ENCODE data around the gene NDUFB10. TPM values are rescaled to one million over a fixed set of nuclear protein-coding genes. Genes with fewer than 3 reads are reported as not detected.

The NDUFB10 gene
- total RNA-seq, 2 donors from 2014 or later = 219 to 272 TPM

GRCh38 chr16:1963806-1964505 is 4.6 kb downstream of the NDUFB10 start:
- Histone ChIP-seq H3K4me3 (peak overlapping the region; percentile 92), H3K9me3 (no peaks in the 10 kb centered on the region), H3K27ac (peak overlapping the region; percentile 89), H3K4me1 (peaks cover 6% of the 10 kb centered on the region), H3K36me3 (no peaks in the 10 kb centered on the region), H3K9ac (ENCODE audit: low read depth in 2 of 2, low read length in 2 of 2) (peak overlapping the region; percentile 59 to 77), H3K27me3 (no peaks in the 10 kb centered on the region)
- TF ChIP-seq CTCF (IDR thresholded peaks at IDR 0.05) = no peak
- intact Hi-C loops (cut with DNase I) = no loop called here
- peak; percentile 40 for DNase-seq

GRCh38 chr16:1964506-1965395 is 5.4 kb downstream of the NDUFB10 start, which contains the start of gene RPS2:
Gene RPS2 (minus strand): TSS chr16:1964826. CDS start chr16:1964625, 201 bp downstream.
- Histone ChIP-seq H3K9me3 (no peaks in the 10 kb centered on the region), H3K9ac (ENCODE audit: low read depth in 2 of 2, low read length in 2 of 2) (peak within 1 kb of the TSS; percentile 77 to 99), H3K27me3 (no peaks in the 10 kb centered on the region), H3K36me3 (no peaks in the 10 kb centered on the region), H3K4me1 (peaks cover 4% of the 10 kb centered on the region), H3K27ac (peak within 1 kb of the TSS; percentile 89), H3K4me3 (peak within 1 kb of the TSS; percentile 92)
- no peak for TF ChIP-seq CTCF (IDR thresholded peaks at IDR 0.05)
- intact Hi-C loops (cut with DNase I) = no loop called here
- peak; percentile 99 for DNase-seq

- peaks cover 3% of the 10 kb centered on the region for H3K4me1 ChIP-seq
- peak overlapping the region; percentile 89 for H3K27ac ChIP-seq
- no peak for DNase-seq
- intact Hi-C loops (cut with DNase I) = no loop called here
- TF ChIP-seq CTCF (IDR thresholded peaks at IDR 0.05) = no peak
- H3K36me3 ChIP-seq = no peaks in the 10 kb centered on the region
- peak overlapping the region; percentile 92 for H3K4me3 ChIP-seq
- no peaks in the 10 kb centered on the region for H3K9me3 ChIP-seq
- peak overlapping the region; percentile 77 to 99 for H3K9ac ChIP-seq (ENCODE audit: low read depth in 2 of 2, low read length in 2 of 2)
- H3K27me3 ChIP-seq = no peaks in the 10 kb centered on the region
These were observed 6.2 kb downstream of the NDUFB10 start for GRCh38 chr16:1965396-1966001.

- intact Hi-C loops (cut with DNase I) = no loop called here
- DNase-seq = no peak
- Histone ChIP-seq H3K9ac (ENCODE audit: low read depth in 2 of 2, low read length in 2 of 2) (peak within 1 kb of the TSS; percentile 77 to 99), H3K36me3 (no peaks in the 10 kb centered on the region), H3K27me3 (no peaks in the 10 kb centered on the region), H3K4me3 (peak within 1 kb of the TSS; percentile 92), H3K27ac (peak within 1 kb of the TSS; percentile 89), H3K9me3 (no peaks in the 10 kb centered on the region), H3K4me1 (peaks cover 4% of the 10 kb centered on the region)
- no peak for TF ChIP-seq CTCF (IDR thresholded peaks at IDR 0.05)
These were observed 7.1 kb downstream of the NDUFB10 start, which contains the start of gene RNF151 for GRCh38 chr16:1966460-1966859. Gene RNF151 (plus strand): TSS chr16:1966856. CDS start chr16:1966882, 26 bp downstream.

Data from colonic mucosa (tissue), 4 donors.